AML-193 (cell line): ENCODE results near the gene POTED.
"Not testable (repeated sequence)": the region's sequence is repeated elsewhere in the genome, so short reads cannot be mapped to it uniquely, and the experiment has no call there.

Source experiments
- DNase-seq, 2 experiments: peaks; one replicate each; lab custom pipeline; 2025; lab: John Stamatoyannopoulos, UW

The POTED gene

DNA sequence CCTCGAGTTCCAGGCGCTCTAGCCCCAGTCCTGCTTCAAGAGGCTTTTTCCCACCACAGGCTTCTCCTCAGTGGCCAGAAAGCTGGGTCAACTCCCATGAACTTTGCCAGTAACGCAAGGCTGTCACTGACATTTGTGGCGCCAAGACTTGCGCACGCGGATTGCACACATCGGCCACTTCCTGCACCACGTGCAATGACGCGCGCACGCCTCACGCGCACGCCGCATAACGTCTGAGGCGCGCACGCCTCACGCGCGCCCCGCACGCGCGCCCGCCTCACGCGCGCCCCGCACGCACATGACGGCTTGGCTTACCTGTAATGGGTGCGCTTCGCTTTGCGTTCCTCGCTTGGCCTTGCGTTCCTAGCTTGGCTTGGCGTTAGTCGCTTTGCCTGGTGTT is at the start of gene POTED:
Gene POTED (plus strand): TSS at position 301 of the 400 bp plus-strand sequence. CDS start 452 bp downstream, outside the sequence.
- not testable (repeated sequence) for DNase-seq

GRCh38 chr21:13650101-13650500 is 40.5 kb downstream of the POTED start:
- not testable (repeated sequence) for DNase-seq

GRCh38 chr21:13651746-13652145 is 42.2 kb downstream of the POTED start:
- not testable (repeated sequence) for DNase-seq
